ENCODE measurements around the gene WFS1. TPM values are rescaled to one million over a fixed set of nuclear protein-coding genes. Genes with fewer than 3 reads are reported as not detected.

Gene WFS1
- total and polyA plus RNA-seq, 2 of the 13 experiments (the other 11 are each of a cell fraction or from before 2014, with no cell fraction given), result 39.1 to 42.2 TPM

DNA sequence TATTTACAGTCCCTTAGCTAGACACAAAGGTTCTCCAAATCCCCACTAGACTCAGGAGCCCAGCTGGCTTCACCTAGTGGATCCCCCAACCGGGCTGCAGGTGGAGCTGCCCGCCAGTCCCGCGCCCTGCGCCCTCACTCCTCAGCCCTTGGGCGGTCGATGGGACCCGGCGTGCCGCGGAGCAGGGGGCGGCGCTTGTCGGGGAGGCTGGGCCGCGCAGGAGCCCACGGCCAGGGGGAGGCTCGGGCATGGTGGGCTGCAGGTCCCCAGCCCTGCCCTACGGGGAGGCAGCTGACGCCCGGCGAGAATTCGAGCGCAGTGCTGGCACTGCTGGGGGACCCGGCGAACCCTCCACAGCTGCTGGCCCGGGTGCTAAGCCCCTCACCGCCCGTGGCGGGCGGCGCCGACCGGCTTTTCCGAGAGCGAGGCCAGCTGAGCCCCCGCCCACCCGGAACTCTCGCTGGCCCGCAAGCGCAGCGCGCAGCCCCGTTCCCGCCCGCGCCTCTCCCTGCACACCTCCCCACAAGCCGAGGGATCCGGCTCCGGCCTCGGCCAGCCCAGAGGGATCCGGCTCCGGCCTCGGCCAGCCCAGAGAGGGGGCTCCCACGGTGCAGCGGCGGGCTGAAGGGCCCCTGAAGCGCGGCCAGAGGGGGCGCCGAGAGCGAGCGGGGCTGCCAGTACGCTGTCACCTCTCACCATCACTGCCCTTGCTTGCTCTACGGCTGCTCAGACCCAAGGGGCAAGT is 39.4 kb downstream of the WFS1 start (continued):
- TF ChIP-seq, protein P1, sequence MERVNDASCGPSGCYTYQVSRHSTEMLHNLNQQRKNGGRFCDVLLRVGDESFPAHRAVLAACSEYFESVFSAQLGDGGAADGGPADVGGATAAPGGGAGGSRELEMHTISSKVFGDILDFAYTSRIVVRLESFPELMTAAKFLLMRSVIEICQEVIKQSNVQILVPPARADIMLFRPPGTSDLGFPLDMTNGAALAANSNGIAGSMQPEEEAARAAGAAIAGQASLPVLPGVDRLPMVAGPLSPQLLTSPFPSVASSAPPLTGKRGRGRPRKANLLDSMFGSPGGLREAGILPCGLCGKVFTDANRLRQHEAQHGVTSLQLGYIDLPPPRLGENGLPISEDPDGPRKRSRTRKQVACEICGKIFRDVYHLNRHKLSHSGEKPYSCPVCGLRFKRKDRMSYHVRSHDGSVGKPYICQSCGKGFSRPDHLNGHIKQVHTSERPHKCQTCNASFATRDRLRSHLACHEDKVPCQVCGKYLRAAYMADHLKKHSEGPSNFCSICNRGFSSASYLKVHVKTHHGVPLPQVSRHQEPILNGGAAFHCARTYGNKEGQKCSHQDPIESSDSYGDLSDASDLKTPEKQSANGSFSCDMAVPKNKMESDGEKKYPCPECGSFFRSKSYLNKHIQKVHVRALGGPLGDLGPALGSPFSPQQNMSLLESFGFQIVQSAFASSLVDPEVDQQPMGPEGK (CRISPR knock-in tag; IDR thresholded peaks at IDR 0.05), result peak; percentile 57
- TF ChIP-seq ZNF777 (CRISPR knock-in tag; IDR thresholded peaks at IDR 0.05) (peak; percentile 51; the same call in 1 of the 2 replicates), POLR2G (IDR thresholded peaks at IDR 0.05; ENCODE audit: low read depth, low read length) (peak; percentile 60), POLR2A (IDR thresholded peaks at IDR 0.05; ENCODE audit: insufficient read depth in 1 of 2, low read depth in 2 of 2, low read length in 2 of 2) (peak in 1 of 2 experiments; percentile 61; a peak in 2 of 4 replicates), ZFP1 (CRISPR knock-in tag; IDR thresholded peaks at IDR 0.05) (no peak), SP5 (CRISPR knock-in tag; IDR thresholded peaks at IDR 0.05; ENCODE audit: borderline replicate concordance, low read depth) (peak; percentile 60; the same call in 1 of the 2 replicates), ZNF17 (CRISPR knock-in tag; IDR thresholded peaks at IDR 0.05) (0 out of 2 replicates have a peak, but pooled peaks have one; percentile 78), ZNF230 (CRISPR knock-in tag; IDR thresholded peaks at IDR 0.05) (0 out of 2 replicates have a peak, but pooled peaks have one; percentile 50), KLF12 (CRISPR knock-in tag; IDR thresholded peaks at IDR 0.05; ENCODE audit: borderline replicate concordance) (peak; percentile 46; the same call in 1 of the 2 replicates), ZNF883 (CRISPR knock-in tag; IDR thresholded peaks at IDR 0.05; ENCODE audit: not compliant biosample characterization) (no peak), SP2 (CRISPR knock-in tag; IDR thresholded peaks at IDR 0.05) (no peak), HOXA3 (CRISPR knock-in tag; IDR thresholded peaks at IDR 0.05) (peak; percentile 71), HOXD1 (CRISPR knock-in tag; IDR thresholded peaks at IDR 0.05) (no peak), ZNF350 (CRISPR knock-in tag; IDR thresholded peaks at IDR 0.05; ENCODE audit: borderline replicate concordance, low read depth) (peak; percentile 19; the same call in 1 of the 2 replicates), ZSCAN25 (CRISPR knock-in tag; IDR thresholded peaks at IDR 0.05) (peak; percentile 89)
- TF ChIP-seq, protein P2, sequence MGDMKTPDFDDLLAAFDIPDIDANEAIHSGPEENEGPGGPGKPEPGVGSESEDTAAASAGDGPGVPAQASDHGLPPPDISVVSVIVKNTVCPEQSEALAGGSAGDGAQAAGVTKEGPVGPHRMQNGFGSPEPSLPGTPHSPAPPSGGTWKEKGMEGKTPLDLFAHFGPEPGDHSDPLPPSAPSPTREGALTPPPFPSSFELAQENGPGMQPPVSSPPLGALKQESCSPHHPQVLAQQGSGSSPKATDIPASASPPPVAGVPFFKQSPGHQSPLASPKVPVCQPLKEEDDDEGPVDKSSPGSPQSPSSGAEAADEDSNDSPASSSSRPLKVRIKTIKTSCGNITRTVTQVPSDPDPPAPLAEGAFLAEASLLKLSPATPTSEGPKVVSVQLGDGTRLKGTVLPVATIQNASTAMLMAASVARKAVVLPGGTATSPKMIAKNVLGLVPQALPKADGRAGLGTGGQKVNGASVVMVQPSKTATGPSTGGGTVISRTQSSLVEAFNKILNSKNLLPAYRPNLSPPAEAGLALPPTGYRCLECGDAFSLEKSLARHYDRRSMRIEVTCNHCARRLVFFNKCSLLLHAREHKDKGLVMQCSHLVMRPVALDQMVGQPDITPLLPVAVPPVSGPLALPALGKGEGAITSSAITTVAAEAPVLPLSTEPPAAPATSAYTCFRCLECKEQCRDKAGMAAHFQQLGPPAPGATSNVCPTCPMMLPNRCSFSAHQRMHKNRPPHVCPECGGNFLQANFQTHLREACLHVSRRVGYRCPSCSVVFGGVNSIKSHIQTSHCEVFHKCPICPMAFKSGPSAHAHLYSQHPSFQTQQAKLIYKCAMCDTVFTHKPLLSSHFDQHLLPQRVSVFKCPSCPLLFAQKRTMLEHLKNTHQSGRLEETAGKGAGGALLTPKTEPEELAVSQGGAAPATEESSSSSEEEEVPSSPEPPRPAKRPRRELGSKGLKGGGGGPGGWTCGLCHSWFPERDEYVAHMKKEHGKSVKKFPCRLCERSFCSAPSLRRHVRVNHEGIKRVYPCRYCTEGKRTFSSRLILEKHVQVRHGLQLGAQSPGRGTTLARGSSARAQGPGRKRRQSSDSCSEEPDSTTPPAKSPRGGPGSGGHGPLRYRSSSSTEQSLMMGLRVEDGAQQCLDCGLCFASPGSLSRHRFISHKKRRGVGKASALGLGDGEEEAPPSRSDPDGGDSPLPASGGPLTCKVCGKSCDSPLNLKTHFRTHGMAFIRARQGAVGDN (CRISPR knock-in tag; IDR thresholded peaks at IDR 0.05), result peak; percentile 96
- TF ChIP-seq, protein P3, sequence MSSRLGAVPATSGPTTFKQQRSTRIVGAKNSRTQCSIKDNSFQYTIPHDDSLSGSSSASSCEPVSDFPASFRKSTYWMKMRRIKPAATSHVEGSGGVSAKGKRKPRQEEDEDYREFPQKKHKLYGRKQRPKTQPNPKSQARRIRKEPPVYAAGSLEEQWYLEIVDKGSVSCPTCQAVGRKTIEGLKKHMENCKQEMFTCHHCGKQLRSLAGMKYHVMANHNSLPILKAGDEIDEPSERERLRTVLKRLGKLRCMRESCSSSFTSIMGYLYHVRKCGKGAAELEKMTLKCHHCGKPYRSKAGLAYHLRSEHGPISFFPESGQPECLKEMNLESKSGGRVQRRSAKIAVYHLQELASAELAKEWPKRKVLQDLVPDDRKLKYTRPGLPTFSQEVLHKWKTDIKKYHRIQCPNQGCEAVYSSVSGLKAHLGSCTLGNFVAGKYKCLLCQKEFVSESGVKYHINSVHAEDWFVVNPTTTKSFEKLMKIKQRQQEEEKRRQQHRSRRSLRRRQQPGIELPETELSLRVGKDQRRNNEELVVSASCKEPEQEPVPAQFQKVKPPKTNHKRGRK (CRISPR knock-in tag; IDR thresholded peaks at IDR 0.05), result 0 out of 2 replicates have a peak, but pooled peaks have one; percentile 43
- TF ChIP-seq, protein P4, sequence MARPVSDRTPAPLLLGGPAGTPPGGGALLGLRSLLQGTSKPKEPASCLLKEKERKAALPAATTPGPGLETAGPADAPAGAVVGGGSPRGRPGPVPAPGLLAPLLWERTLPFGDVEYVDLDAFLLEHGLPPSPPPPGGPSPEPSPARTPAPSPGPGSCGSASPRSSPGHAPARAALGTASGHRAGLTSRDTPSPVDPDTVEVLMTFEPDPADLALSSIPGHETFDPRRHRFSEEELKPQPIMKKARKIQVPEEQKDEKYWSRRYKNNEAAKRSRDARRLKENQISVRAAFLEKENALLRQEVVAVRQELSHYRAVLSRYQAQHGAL (CRISPR knock-in tag; IDR thresholded peaks at IDR 0.05; ENCODE audit: not compliant biosample characterization), result no peak
- TF ChIP-seq, protein P5, sequence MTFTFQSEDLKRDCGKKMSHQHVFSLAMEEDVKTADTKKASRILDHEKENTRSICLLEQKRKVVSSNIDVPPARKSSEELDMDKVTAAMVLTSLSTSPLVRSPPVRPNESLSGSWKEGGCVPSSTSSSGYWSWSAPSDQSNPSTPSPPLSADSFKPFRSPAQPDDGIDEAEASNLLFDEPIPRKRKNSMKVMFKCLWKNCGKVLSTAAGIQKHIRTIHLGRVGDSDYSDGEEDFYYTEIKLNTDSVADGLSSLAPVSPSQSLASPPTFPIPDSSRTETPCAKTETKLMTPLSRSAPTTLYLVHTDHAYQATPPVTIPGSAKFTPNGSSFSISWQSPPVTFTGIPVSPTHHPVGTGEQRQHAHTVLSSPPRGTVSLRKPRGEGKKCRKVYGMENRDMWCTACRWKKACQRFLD (CRISPR knock-in tag; IDR thresholded peaks at IDR 0.05; ENCODE audit: borderline replicate concordance), result 0 out of 2 replicates have a peak, but pooled peaks have one; percentile 23
